Measurements from ENCODE around the gene PCNT.

- TF ChIP-seq TARDBP (IDR thresholded peaks at IDR 0.05): no peak
- no peak for TF ChIP-seq LEF1 (IDR thresholded peaks at IDR 0.05; ENCODE audit: borderline replicate concordance)
- TF ChIP-seq BHLHE40 (IDR thresholded peaks at IDR 0.05; ENCODE audit: borderline replicate concordance): no peak
- TF ChIP-seq FOXA1 (IDR thresholded peaks at IDR 0.05): no peak
- no peak for TF ChIP-seq SUZ12 (IDR thresholded peaks at IDR 0.05)
- no peak for TF ChIP-seq L3MBTL2 (conservative IDR thresholded peaks at IDR 0.05)
- TF ChIP-seq HDGF (IDR thresholded peaks at IDR 0.05; ENCODE audit: borderline replicate concordance): no peak
- no peak for TF ChIP-seq SP1 (IDR thresholded peaks at IDR 0.05)
- TF ChIP-seq FOXK2 (IDR thresholded peaks at IDR 0.05): no peak
- no peak for TF ChIP-seq ZNF384 (IDR thresholded peaks at IDR 0.05)
- TF ChIP-seq ARNT (IDR thresholded peaks at IDR 0.05): no peak
- no peak for TF ChIP-seq FOXM1 (IDR thresholded peaks at IDR 0.05; ENCODE audit: borderline replicate concordance)
- TF ChIP-seq PKNOX1 (IDR thresholded peaks at IDR 0.05): no peak
- no peak for TF ChIP-seq ELF4 (IDR thresholded peaks at IDR 0.05)
Observed at GRCh38 chr21:46477765-46478164, 153.8 kb downstream of the PCNT start.
